ENCODE data around the gene TUBB2A. TPM values are rescaled to one million over a fixed set of nuclear protein-coding genes. Genes with fewer than 3 reads are reported as not detected.
"Not testable (repeated sequence)": the region's sequence is repeated elsewhere in the genome, so short reads cannot be mapped to it uniquely, and the experiment has no call there.

The TUBB2A gene
- total RNA-seq, 1 donor from 2014 or later, result 15.4 TPM

- no peak overlapping the region for H3K27ac ChIP-seq
- no peak for TF ChIP-seq CTCF (IDR thresholded peaks at IDR 0.05)
- no peak overlapping the region for H3K4me3 ChIP-seq
- DNase-seq (no peak), ATAC-seq (no peak)
- H3K27me3 ChIP-seq, result no peaks in the 10 kb centered on the region
- H3K9me3 ChIP-seq, result no peaks in the 10 kb centered on the region
- intact Hi-C loops (cut with DNase I), result no loop called here
- no peaks in the 10 kb centered on the region for H3K4me1 ChIP-seq
- no peaks in the 10 kb centered on the region for H3K36me3 ChIP-seq
These were observed 30.9 kb upstream of the TUBB2A start for GRCh38 chr6:3188262-3188661.

- H3K27me3 ChIP-seq, result no peaks in the 10 kb centered on the region
- no peak overlapping the region for H3K4me3 ChIP-seq
- no peak for DNase-seq
- H3K27ac ChIP-seq, result no peak overlapping the region
- no peaks in the 10 kb centered on the region for H3K4me1 ChIP-seq
- no peak for ATAC-seq
- intact Hi-C loops (cut with DNase I), result no loop called here
- H3K36me3 ChIP-seq, result no peaks in the 10 kb centered on the region
- H3K9me3 ChIP-seq, result no peaks in the 10 kb centered on the region
- no peak for TF ChIP-seq CTCF (IDR thresholded peaks at IDR 0.05)
These were observed 29.6 kb upstream of the TUBB2A start for GRCh38 chr6:3186974-3187382.

- DNase-seq (no peak), ATAC-seq (no peak)
- Histone ChIP-seq H3K4me3 (no peak overlapping the region), H3K9me3 (no peaks in the 10 kb centered on the region), H3K27ac (no peak overlapping the region), H3K4me1 (no peaks in the 10 kb centered on the region), H3K36me3 (no peaks in the 10 kb centered on the region), H3K27me3 (no peaks in the 10 kb centered on the region)
- intact Hi-C loops (cut with DNase I), result no loop called here
- TF ChIP-seq CTCF (IDR thresholded peaks at IDR 0.05), result no peak
These were observed 25.7 kb upstream of the TUBB2A start for GRCh38 chr6:3183066-3183465.

- DNase-seq, result no peak
- Histone ChIP-seq H3K4me1 (no peaks in the 10 kb centered on the region), H3K27ac (no peak overlapping the region), H3K4me3 (no peak overlapping the region), H3K27me3 (no peaks in the 10 kb centered on the region), H3K36me3 (no peaks in the 10 kb centered on the region), H3K9me3 (no peaks in the 10 kb centered on the region)
- ATAC-seq, result no peak
- intact Hi-C loops (cut with DNase I), result no loop called here
- TF ChIP-seq CTCF (IDR thresholded peaks at IDR 0.05), result no peak
These were observed 23.8 kb upstream of the TUBB2A start for GRCh38 chr6:3181105-3181504.

GRCh38 chr6:3179945-3180344 lies 22.6 kb upstream of the TUBB2A start:
- H3K4me3 ChIP-seq; intact Hi-C loops (cut with DNase I); H3K27me3 ChIP-seq; H3K27ac ChIP-seq; H3K36me3 ChIP-seq; H3K9me3 ChIP-seq; DNase-seq; H3K4me1 ChIP-seq: not testable (repeated sequence)
- peak; percentile 59 for ATAC-seq

GRCh38 chr6:3178666-3179065 lies 21.3 kb upstream of the TUBB2A start:
- DNase-seq; ATAC-seq; H3K36me3 ChIP-seq; H3K27me3 ChIP-seq; H3K27ac ChIP-seq; H3K4me1 ChIP-seq; H3K4me3 ChIP-seq; intact Hi-C loops (cut with DNase I); H3K9me3 ChIP-seq: not testable (repeated sequence)

GRCh38 chr6:3176562-3177355 lies 19.4 kb upstream of the TUBB2A start:
- no peak for TF ChIP-seq CTCF (IDR thresholded peaks at IDR 0.05)
- DNase-seq, result no peak
- intact Hi-C loops (cut with DNase I), result no loop called here
- H3K9me3 ChIP-seq, result no peaks in the 10 kb centered on the region
- H3K36me3 ChIP-seq, result no peaks in the 10 kb centered on the region
- peak; percentile 52 for ATAC-seq
- no peaks in the 10 kb centered on the region for H3K27me3 ChIP-seq
- no peak overlapping the region for H3K4me3 ChIP-seq
- no peaks in the 10 kb centered on the region for H3K4me1 ChIP-seq
- H3K27ac ChIP-seq, result no peak overlapping the region

Measured in upper lobe of right lung (tissue), 1 donor.